K562 (cell line): Measurements from ENCODE around the gene MGAT4C. TPM values are rescaled to one million over a fixed set of nuclear protein-coding genes. Genes with fewer than 3 reads are reported as not detected.

Experiments
- ATAC-seq: fragments of 200-7000 bp; cut with Tn5 transposase; 3 replicates; pipeline ENCODE4 v1.9.1; 2020; ENCODE audit warnings: moderate library complexity
- BruUV-seq: library from RNA; stranded (reverse); fragments of 400-500 nt; replicated peaks from 2 replicates; lab custom pipeline; 2021; lab: Mats Ljungman, UMichigan
- CTCF ChIA-PET: fragments of 300-600 bp; formaldehyde crosslinking; extraction: SDS; loops from one replicate; lab custom pipeline; 2021; ENCODE audit warnings: low intra/inter-chr PET ratio; lab: Yijun Ruan, JAX
- POLR2A ChIA-PET: fragments of 300-600, 350-650 bp; sonication (Branson Sonifier 250); formaldehyde crosslinking; extraction: SDS; loops from one replicate; lab custom pipeline; 2021; ENCODE audit warnings: antibody characterized with exemption, inconsistent platforms; lab: Yijun Ruan, JAX
- DNase-seq, 4 experiments: peaks; one replicate each; pipeline versions ENCODE4 v3.0.0 to v3.0.0-alpha.2; 2011 to 2018; ENCODE audit warnings: low spot score in 3 of 4, mixed read lengths in 3 of 4; ENCODE audit errors: extremely low read depth in 1 of 4
- FAIRE-seq: peaks from 2 replicates; lab custom pipeline; 2011; peaks lifted over from hg19 to GRCh38; lab: Jason Lieb, UNC
- H2AFZ ChIP-seq: 2 replicates; pipeline ENCODE4 v1.6.0; 2011; ENCODE audit warnings: low read depth, low read length, control low read depth, inconsistent platforms
- H3K27ac ChIP-seq: fragments of 200-600 bp; 3 replicates; pipeline ENCODE4 v1.8.0; 2011; ENCODE audit warnings: low read depth, mild to moderate bottlenecking, control low read depth, inconsistent platforms, low read length, moderate library complexity, mixed read lengths; ENCODE audit errors: extremely low read depth
- H3K27me3 ChIP-seq, 2 experiments: fragments of 300-600 bp in 1 of 2; 2 replicates in 1 of 2; 3 replicates in 1 of 2; pipeline versions ENCODE4 v1.6.0 to v1.8.0; 2011; ENCODE audit warnings: inconsistent platforms in 2 of 2, low read length in 2 of 2, mild to moderate bottlenecking in 1 of 2, mixed read lengths in 1 of 2, moderate library complexity in 1 of 2; ENCODE audit not compliant: control insufficient read depth in 2 of 2, insufficient read depth in 2 of 2
- H3K36me3 ChIP-seq: fragments of 300-600 bp; 3 replicates; pipeline ENCODE4 v1.8.0; 2011; ENCODE audit warnings: mild to moderate bottlenecking, low read length, inconsistent platforms; ENCODE audit not compliant: control insufficient read depth, insufficient read depth
- H3K4me1 ChIP-seq, 2 experiments: fragments of 200-600 bp in 1 of 2; replicated peaks in 1 of 2; 2 replicates in 1 of 2; 3 replicates in 1 of 2; pipeline versions ENCODE4 v1.5.1 to v1.8.0; 2011; ENCODE audit warnings: inconsistent platforms in 2 of 2, low read length in 2 of 2, mild to moderate bottlenecking in 1 of 2, mixed read lengths in 1 of 2, moderate library complexity in 1 of 2; ENCODE audit not compliant: control insufficient read depth in 2 of 2, insufficient read depth in 2 of 2
- H3K4me2 ChIP-seq: 2 replicates; pipeline ENCODE4 v1.6.1; 2011; ENCODE audit warnings: low read length, control low read depth, inconsistent platforms, mixed read lengths; ENCODE audit not compliant: insufficient read depth
- H3K4me3 ChIP-seq: fragments of 200-600 bp; sonication (generic), shearing (Covaris generic); 2 replicates; pipeline ENCODE4 v1.5.1; 2016; ENCODE audit warnings: control low read depth, inconsistent platforms
- H3K79me2 ChIP-seq: fragments of 200-600 bp; 3 replicates; pipeline ENCODE4 v1.8.0; 2011; ENCODE audit warnings: low read length, inconsistent platforms; ENCODE audit not compliant: control insufficient read depth, insufficient read depth
- H3K9ac ChIP-seq, 2 experiments: 2 replicates each; pipeline versions ENCODE4 v1.6.0 to v1.6.1; 2011; ENCODE audit warnings: low read depth in 2 of 2, low read length in 2 of 2, control low read depth in 1 of 2, inconsistent platforms in 1 of 2, mild to moderate bottlenecking in 1 of 2, mixed read lengths in 1 of 2; ENCODE audit not compliant: insufficient read depth in 1 of 2
- H3K9me1 ChIP-seq: one replicate; pipeline ENCODE4 v1.6.0; 2011; ENCODE audit warnings: inconsistent platforms, mild to moderate bottlenecking, low read length, moderate library complexity; ENCODE audit not compliant: control insufficient read depth, insufficient read depth
- H3K9me3 ChIP-seq: replicated peaks from 2 replicates; pipeline ENCODE4 v1.5.1; 2011; ENCODE audit warnings: low read depth, low read length, inconsistent platforms; ENCODE audit not compliant: control insufficient read depth, insufficient read depth
- H4K20me1 ChIP-seq: replicated peaks from 2 replicates; pipeline ENCODE4 v1.6.1; 2011; ENCODE audit warnings: low read length, inconsistent platforms, mixed read lengths; ENCODE audit not compliant: control insufficient read depth, insufficient read depth
- C11orf30 ChIP-seq: fragments of 450-650 bp; IDR thresholded peaks from 2 replicates; pipeline ENCODE4 v1.6.1; 2016; ENCODE audit warnings: low read depth, mild to moderate bottlenecking
- CBX5 ChIP-seq: IDR thresholded peaks from 2 replicates; pipeline ENCODE4 v1.6.1; 2014; ENCODE audit warnings: low read depth, borderline replicate concordance
- ELF2 ChIP-seq: fragments of 250-450 bp; sonication (Bioruptor Pico); IDR thresholded peaks from 2 replicates; pipeline ENCODE4 v1.5.0; 2021; ENCODE audit warnings: mild to moderate bottlenecking
- HEY1 ChIP-seq: fragments of 250-450 bp; sonication (Bioruptor Pico); IDR thresholded peaks from 2 replicates; pipeline ENCODE4 v1.5.0; 2020; ENCODE audit warnings: mild to moderate bottlenecking, moderate library complexity, borderline replicate concordance
- HNRNPK ChIP-seq: fragments of 200-400 bp; formaldehyde crosslinking; IDR thresholded peaks from one replicate; pipeline ENCODE4 v1.6.1; 2018; ENCODE audit warnings: mild to moderate bottlenecking, low read depth, low read length; ENCODE audit not compliant: poor library complexity, severe bottlenecking
- IRF2 ChIP-seq: sonication (generic); formaldehyde crosslinking; IDR thresholded peaks from 2 replicates; pipeline ENCODE4 v1.8.1; 2022; ENCODE audit warnings: mild to moderate bottlenecking, missing genetic modification reagents
- KAT2B ChIP-seq: IDR thresholded peaks from one replicate; pipeline ENCODE4 v1.6.1; 2012; ENCODE audit warnings: low read depth, mild to moderate bottlenecking, control low read depth, inconsistent platforms, low read length, moderate library complexity
- MBD2 ChIP-seq: sonication (generic); IDR thresholded peaks from 2 replicates; pipeline ENCODE4 v1.6.1; 2016; ENCODE audit warnings: low read depth, borderline replicate concordance
- NELFE ChIP-seq: IDR thresholded peaks from 2 replicates; pipeline ENCODE4 v1.6.1; 2011; ENCODE audit warnings: mild to moderate bottlenecking; ENCODE audit not compliant: insufficient read depth, insufficient read length
- PML ChIP-seq: IDR thresholded peaks from 2 replicates; pipeline ENCODE4 v1.6.1; 2012; ENCODE audit warnings: low read length, inconsistent platforms
- ZNF224 ChIP-seq: sonication (generic); formaldehyde crosslinking; IDR thresholded peaks from 2 replicates; pipeline ENCODE4 v1.8.0; 2022; ENCODE audit warnings: mild to moderate bottlenecking, missing genetic modification reagents
- ZNF551 ChIP-seq: fragments of 250-450 bp; sonication (Bioruptor Pico); IDR thresholded peaks from 2 replicates; pipeline ENCODE4 v1.5.0; 2021; ENCODE audit warnings: mild to moderate bottlenecking, moderate library complexity
- ZNF586 ChIP-seq: fragments of 450-650 bp; formaldehyde crosslinking; conservative IDR thresholded peaks from 2 replicates; pipeline ENCODE4 v1.4.0; 2020; ENCODE audit warnings: mild to moderate bottlenecking, moderate library complexity
- WGBS: fragments of 100-300 bp; shearing (Covaris generic); methylation state at CpG from one replicate; pipeline ENCODE4 v1.1.6; 2016; ENCODE audit warnings: low coverage, mixed read lengths; ENCODE audit not compliant: insufficient coverage; ENCODE audit errors: missing lambda C conversion rate; 5-methylcytosine and 5-hydroxymethylcytosine counted together
- in situ Hi-C: fragments of 300-500 bp; cut with MboI; formaldehyde crosslinking; loops from 4 replicates; pipeline ENCODE4 v1.15.0; 2018; ENCODE audit warnings: inconsistent platforms, mixed read lengths
- intact Hi-C: fragments of 100-400 bp; cut with micrococcal nuclease; formaldehyde crosslinking; loops from 2 replicates; pipeline ENCODE4 v1.14.2; 2022
- polyA plus RNA-seq, 8 experiments: library from polyadenylated mRNA; depleted of rRNA in 4 of 8; stranded (reverse) in 5 of 8; unstranded in 3 of 8; fragments of >200 nt; fragmentation: Nextera tagmentation in 2 of 8; fragmentation: Illumina TruSeq in 1 of 8; extraction: Ambion mirVana in 2 of 8; extraction: Trizol in 1 of 8; gene quantifications; 2 replicates each; pipeline versions ENCODE4 v1.2.1 to v1.2.3, GENCODE V29; 2011 to 2014; ENCODE audit warnings: inconsistent platforms in 1 of 8, missing spikeins in 1 of 8
- total RNA-seq, 7 experiments: library from RNA; depleted of rRNA in 6 of 7; stranded (reverse); fragments of >200 nt in 6 of 7; fragmentation: Illumina TruSeq in 2 of 7; extraction: Trizol in 2 of 7; gene quantifications; 2 replicates each; pipeline versions ENCODE4 v1.2.1 to v1.2.3, GENCODE V29; 2011 to 2021; ENCODE audit warnings: low replicate concordance in 1 of 7
- TF ChIP-seq, protein P1 (sequence below), 2 experiments: fragments of 150-350 bp in 1 of 2; IDR thresholded peaks; 2 replicates each; pipeline ENCODE4 v1.6.1; 2012 to 2016; ENCODE audit warnings: low read depth in 2 of 2, low read length in 2 of 2, mild to moderate bottlenecking in 1 of 2, moderate library complexity in 1 of 2
- TF ChIP-seq, protein P2 (sequence below): fragments of 250-450 bp; sonication (Bioruptor Pico); IDR thresholded peaks from 2 replicates; pipeline ENCODE4 v1.8.0; 2021; ENCODE audit warnings: borderline replicate concordance, mild to moderate bottlenecking, moderate library complexity; ENCODE audit not compliant: poor library complexity, severe bottlenecking

Gene MGAT4C
- total and polyA plus RNA-seq, 9 of the 15 experiments (the other 6 are each of a cell fraction or from before 2014, with no cell fraction given), result not detected

DNA sequence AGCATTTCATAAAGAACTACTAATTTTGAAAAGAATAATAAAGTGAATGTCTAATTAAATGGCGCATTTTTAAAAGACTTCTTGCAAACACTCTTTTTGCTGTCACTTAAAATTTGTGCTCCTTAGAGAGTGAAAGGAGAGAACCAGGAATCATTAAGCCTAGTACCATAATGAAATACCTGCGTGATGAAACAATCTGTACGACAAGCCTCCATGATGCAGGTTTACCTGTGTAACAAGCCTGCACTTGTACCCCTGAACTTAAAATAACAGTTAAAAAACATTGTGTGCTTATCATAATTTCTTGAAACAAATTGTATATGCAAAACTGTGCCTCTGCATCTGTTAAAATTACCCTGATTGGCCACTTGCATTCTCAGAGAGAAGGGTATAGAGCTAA, 108.1 kb downstream of the MGAT4C start:
- FAIRE-seq, result no peak
- intact Hi-C loops (no loop called here), in situ Hi-C loops (no loop called here)
- no peak for ATAC-seq
- Histone ChIP-seq H3K4me3 (no peak overlapping the region), H4K20me1 (no peaks in the 10 kb centered on the region), H3K36me3 (no peaks in the 10 kb centered on the region), H3K27me3 (no peaks in the 10 kb centered on the region), H3K9me1 (no peaks in the 10 kb centered on the region), H3K79me2 (no peaks in the 10 kb centered on the region), H3K27ac (no peak overlapping the region), H3K9ac (no peak overlapping the region), H3K4me2 (no peak overlapping the region), H3K9me3 (no peaks in the 10 kb centered on the region), H3K4me1 (no peaks in the 10 kb centered on the region), H2AFZ (no peak overlapping the region)
- POLR2A ChIA-PET, result no interaction called here
- no peak for DNase-seq
- TF ChIP-seq IRF2 (CRISPR knock-in tag), result no peak
- no peak for TF ChIP-seq HEY1 (CRISPR knock-in tag)
- no peak for TF ChIP-seq ZNF586 (CRISPR knock-in tag)
- no peak for TF ChIP-seq CBX5
- no peak for TF ChIP-seq KAT2B
- TF ChIP-seq ZNF551 (CRISPR knock-in tag), result no peak
- TF ChIP-seq C11orf30, result no peak
- TF ChIP-seq, protein P1, sequence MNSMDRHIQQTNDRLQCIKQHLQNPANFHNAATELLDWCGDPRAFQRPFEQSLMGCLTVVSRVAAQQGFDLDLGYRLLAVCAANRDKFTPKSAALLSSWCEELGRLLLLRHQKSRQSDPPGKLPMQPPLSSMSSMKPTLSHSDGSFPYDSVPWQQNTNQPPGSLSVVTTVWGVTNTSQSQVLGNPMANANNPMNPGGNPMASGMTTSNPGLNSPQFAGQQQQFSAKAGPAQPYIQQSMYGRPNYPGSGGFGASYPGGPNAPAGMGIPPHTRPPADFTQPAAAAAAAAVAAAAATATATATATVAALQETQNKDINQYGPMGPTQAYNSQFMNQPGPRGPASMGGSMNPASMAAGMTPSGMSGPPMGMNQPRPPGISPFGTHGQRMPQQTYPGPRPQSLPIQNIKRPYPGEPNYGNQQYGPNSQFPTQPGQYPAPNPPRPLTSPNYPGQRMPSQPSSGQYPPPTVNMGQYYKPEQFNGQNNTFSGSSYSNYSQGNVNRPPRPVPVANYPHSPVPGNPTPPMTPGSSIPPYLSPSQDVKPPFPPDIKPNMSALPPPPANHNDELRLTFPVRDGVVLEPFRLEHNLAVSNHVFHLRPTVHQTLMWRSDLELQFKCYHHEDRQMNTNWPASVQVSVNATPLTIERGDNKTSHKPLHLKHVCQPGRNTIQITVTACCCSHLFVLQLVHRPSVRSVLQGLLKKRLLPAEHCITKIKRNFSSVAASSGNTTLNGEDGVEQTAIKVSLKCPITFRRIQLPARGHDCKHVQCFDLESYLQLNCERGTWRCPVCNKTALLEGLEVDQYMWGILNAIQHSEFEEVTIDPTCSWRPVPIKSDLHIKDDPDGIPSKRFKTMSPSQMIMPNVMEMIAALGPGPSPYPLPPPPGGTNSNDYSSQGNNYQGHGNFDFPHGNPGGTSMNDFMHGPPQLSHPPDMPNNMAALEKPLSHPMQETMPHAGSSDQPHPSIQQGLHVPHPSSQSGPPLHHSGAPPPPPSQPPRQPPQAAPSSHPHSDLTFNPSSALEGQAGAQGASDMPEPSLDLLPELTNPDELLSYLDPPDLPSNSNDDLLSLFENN (IDR thresholded peaks at IDR 0.05; ENCODE audit: low read depth in 2 of 2, low read length in 2 of 2), result no peak
- no peak for TF ChIP-seq PML
- no peak for TF ChIP-seq NELFE
- TF ChIP-seq, protein P2, sequence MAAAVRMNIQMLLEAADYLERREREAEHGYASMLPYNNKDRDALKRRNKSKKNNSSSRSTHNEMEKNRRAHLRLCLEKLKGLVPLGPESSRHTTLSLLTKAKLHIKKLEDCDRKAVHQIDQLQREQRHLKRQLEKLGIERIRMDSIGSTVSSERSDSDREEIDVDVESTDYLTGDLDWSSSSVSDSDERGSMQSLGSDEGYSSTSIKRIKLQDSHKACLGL (CRISPR knock-in tag), result no peak
- no peak for TF ChIP-seq ZNF224 (CRISPR knock-in tag)
- TF ChIP-seq HNRNPK, result no peak
- no peak for TF ChIP-seq MBD2
- no peak for TF ChIP-seq ELF2 (CRISPR knock-in tag)
- CTCF ChIA-PET, result no interaction called here
- WGBS, result 0% methylated on average over 3 of the region's 3 CpGs
- BruUV-seq, result no TSS peak
